Natural killer cell (primary cell): ENCODE measurements around the gene CHPF. TPM values are rescaled to one million over a fixed set of nuclear protein-coding genes. Genes with fewer than 3 reads are reported as not detected.

Experiments used
- ATAC-seq, 3 donors: fragments of 150-1000 bp in 2 of 3; fragments of 200-7000 bp in 1 of 3; cut with Tn5 transposase; 1 replicate in 1 of 3; 2 replicates in 2 of 3; pipeline ENCODE4 v1.10.0; 2021; ENCODE audit warnings: mild to moderate bottlenecking in 2 of 3, moderate library complexity in 2 of 3
- DNase-seq, 2 donors: peaks; one replicate each; pipeline versions ENCODE4 v3.0.0 to v3.0.0-alpha.2; 2013 to 2021; ENCODE audit warnings: mixed read lengths in 1 of 2
- H3K27ac ChIP-seq: one replicate; pipeline ENCODE4 v1.5.1; 2013; ENCODE audit warnings: mild to moderate bottlenecking, low read length
- H3K27me3 ChIP-seq: one replicate; pipeline ENCODE4 v1.6.1; 2013; ENCODE audit warnings: low read length; ENCODE audit not compliant: control insufficient read depth, insufficient read depth
- H3K36me3 ChIP-seq: one replicate; pipeline ENCODE4 v1.6.1; 2013; ENCODE audit warnings: low read length; ENCODE audit not compliant: control insufficient read depth, insufficient read depth
- H3K4me1 ChIP-seq: one replicate; pipeline ENCODE4 v1.6.1; 2013; ENCODE audit warnings: low read length; ENCODE audit not compliant: control insufficient read depth, insufficient read depth
- H3K4me3 ChIP-seq: one replicate; pipeline ENCODE4 v1.5.1; 2013; ENCODE audit warnings: low read length
- H3K9me3 ChIP-seq: one replicate; pipeline ENCODE4 v1.6.1; 2013; ENCODE audit warnings: low read length; ENCODE audit not compliant: control insufficient read depth, insufficient read depth
- H3K27ac Mint-ChIP-seq, 2 donors: one replicate each; pipeline ENCODE4 v1.8.0; 2022; ENCODE audit warnings: mild to moderate bottlenecking in 2 of 2, mixed read lengths in 2 of 2, moderate library complexity in 1 of 2
- H3K27me3 Mint-ChIP-seq, 2 donors: one replicate each; pipeline ENCODE4 v1.8.0; 2022; ENCODE audit warnings: low read depth in 2 of 2, mixed read lengths in 2 of 2
- H3K36me3 Mint-ChIP-seq: one replicate; pipeline ENCODE4 v1.8.0; 2022; ENCODE audit warnings: mixed read lengths
- H3K4me1 Mint-ChIP-seq, 2 donors: one replicate each; pipeline ENCODE4 v1.8.0; 2022; ENCODE audit warnings: mixed read lengths in 2 of 2
- H3K4me3 Mint-ChIP-seq: one replicate; pipeline ENCODE4 v1.8.0; 2022; ENCODE audit warnings: mild to moderate bottlenecking, moderate library complexity, mixed read lengths
- H3K9me3 Mint-ChIP-seq, 2 donors: one replicate each; pipeline ENCODE4 v1.8.0; 2022; ENCODE audit warnings: mixed read lengths in 2 of 2
- CTCF ChIP-seq: fragments of 200-600 bp; IDR thresholded peaks from one replicate; pipeline ENCODE4 v1.8.0; 2022; ENCODE audit warnings: antibody characterized with exemption
- WGBS: methylation state at CpG from one replicate; pipeline ENCODE4 v1.1.7; 2013; ENCODE audit warnings: missing lambda C conversion rate; ENCODE audit not compliant: insufficient coverage; 5-methylcytosine and 5-hydroxymethylcytosine counted together
- intact Hi-C: fragments of 100-400 bp; cut with micrococcal nuclease; formaldehyde crosslinking; loops from one replicate; pipeline ENCODE4 v1.14.2; 2022
- total RNA-seq, 4 donors: library from RNA; stranded (reverse); fragments of 120-200 nt in 1 of 4; gene quantifications; one replicate each; pipeline versions ENCODE4 v1.2.3 to v1.2.4, GENCODE V29; 2013 to 2022

Gene CHPF
- total RNA-seq, 3 donors from 2014 or later (not counting 1 experiment from before 2014, with no cell fraction given): 9.6 to 19.2 (median 12.7) TPM

GRCh38 chr2:219495531-219496122, 48.0 kb downstream of the CHPF start:
- WGBS: 33% methylated on average over 14 of the region's 14 CpGs
- Mint-ChIP-seq H3K4me3 (no peak overlapping the region), H3K9me3 (no peaks in the 10 kb centered on the region), H3K27ac (no peak overlapping the region), H3K27me3 (peaks cover 22 to 37% of the 10 kb centered on the region in 2 donors), H3K4me1 (peaks cover 26 to 40% of the 10 kb centered on the region in 2 donors), H3K36me3 (no peaks in the 10 kb centered on the region)
- no peak overlapping the region for H3K4me3 ChIP-seq
- intact Hi-C loops: loop anchor here (5.0 kb wide), 1 partner anchor 37 kb away; no protein-coding TSS in a partner anchor
- no peaks in the 10 kb centered on the region for H3K36me3 ChIP-seq
- no peak overlapping the region for H3K27ac ChIP-seq
- H3K4me1 ChIP-seq: peaks cover 31% of the 10 kb centered on the region
- peak in 2 of 3 donors; percentile 12 to 22 for ATAC-seq
- peak in 1 of 2 donors; percentile 74 for DNase-seq
- H3K9me3 ChIP-seq: no peaks in the 10 kb centered on the region
- peaks cover 35% of the 10 kb centered on the region for H3K27me3 ChIP-seq
- TF ChIP-seq CTCF: peak; percentile 16

GRCh38 chr2:219494952-219495530, 48.6 kb downstream of the CHPF start:
- no peaks in the 10 kb centered on the region for H3K36me3 ChIP-seq
- no peak overlapping the region for H3K27ac ChIP-seq
- no peak for TF ChIP-seq CTCF
- no peak for DNase-seq
- WGBS: 25% methylated on average over 9 of the region's 10 CpGs
- ATAC-seq: no peak
- peaks cover 31% of the 10 kb centered on the region for H3K4me1 ChIP-seq
- no peak overlapping the region for H3K27ac Mint-ChIP-seq
- H3K27me3 ChIP-seq: peaks cover 35% of the 10 kb centered on the region
- no peaks in the 10 kb centered on the region for H3K9me3 Mint-ChIP-seq
- no peak overlapping the region for H3K4me3 ChIP-seq
- no peaks in the 10 kb centered on the region for H3K36me3 Mint-ChIP-seq
- H3K27me3 Mint-ChIP-seq: peaks cover 22 to 39% of the 10 kb centered on the region in 2 donors
- intact Hi-C loops: loop anchor here (5.0 kb wide), 1 partner anchor 37 kb away; no protein-coding TSS in a partner anchor
- peaks cover 21 to 36% of the 10 kb centered on the region in 2 donors for H3K4me1 Mint-ChIP-seq
- no peaks in the 10 kb centered on the region for H3K9me3 ChIP-seq
- H3K4me3 Mint-ChIP-seq: no peak overlapping the region

- Mint-ChIP-seq H3K4me1 (peaks cover 2 to 16% of the 10 kb centered on the region in 2 donors), H3K36me3 (no peaks in the 10 kb centered on the region), H3K9me3 (no peaks in the 10 kb centered on the region), H3K27ac (no peak overlapping the region), H3K27me3 (peaks cover 22 to 38% of the 10 kb centered on the region in 2 donors), H3K4me3 (no peak overlapping the region)
- Histone ChIP-seq H3K27me3 (peaks cover 35% of the 10 kb centered on the region), H3K4me1 (peaks cover 22% of the 10 kb centered on the region), H3K27ac (no peak overlapping the region), H3K36me3 (no peaks in the 10 kb centered on the region), H3K9me3 (no peaks in the 10 kb centered on the region), H3K4me3 (no peak overlapping the region)
- ATAC-seq (no peak), DNase-seq (no peak)
- WGBS: 93% methylated on average over 5 of the region's 5 CpGs
- TF ChIP-seq CTCF: no peak
- intact Hi-C loops: no loop called here
Measured at GRCh38 chr2:219493086-219493485, 50.5 kb downstream of the CHPF start.
